ENCODE data around the gene LRRC27.

The LRRC27 gene

GRCh38 chr10:132427939-132428367 lies 96.0 kb downstream of the LRRC27 start:
- H3K4me3 ChIP-seq (replicated peaks; ENCODE audit: low read depth, low read length), result no peak overlapping the region
- DNase-seq (ENCODE audit: extremely low read depth, low read depth), result no peak
- TF ChIP-seq CTCF (IDR thresholded peaks at IDR 0.05; ENCODE audit: low read depth, low read length, missing control alignments), result no peak

- no peak for DNase-seq (ENCODE audit: extremely low read depth, low read depth)
- no peak overlapping the region for H3K4me3 ChIP-seq (replicated peaks; ENCODE audit: low read depth, low read length)
- TF ChIP-seq CTCF (IDR thresholded peaks at IDR 0.05; ENCODE audit: low read depth, low read length, missing control alignments), result no peak
These were observed 96.5 kb downstream of the LRRC27 start for GRCh38 chr10:132428486-132428995.

Measured in HFF-Myc (cell line).